Osteoblast (primary cell): ENCODE data around the gene CTNND2. TPM values are rescaled to one million over a fixed set of nuclear protein-coding genes. Genes with fewer than 3 reads are reported as not detected.

ENCODE experiments used
- DNase-seq: peaks from one replicate; pipeline ENCODE4 v3.0.0; 2011; ENCODE audit warnings: low spot score, mixed read lengths; ENCODE audit not compliant: insufficient read length; ENCODE audit errors: missing footprints
- H2AFZ ChIP-seq: 2 replicates; pipeline ENCODE4 v1.6.0; 2011; ENCODE audit warnings: mild to moderate bottlenecking, low read length
- H3K27ac ChIP-seq: 2 replicates; pipeline ENCODE4 v1.5.1; 2011; ENCODE audit warnings: mild to moderate bottlenecking, low read depth, low read length, moderate library complexity
- H3K27me3 ChIP-seq: 2 replicates; pipeline ENCODE4 v1.6.0; 2012; ENCODE audit warnings: mild to moderate bottlenecking, control low read depth, inconsistent platforms, low read length, moderate library complexity; ENCODE audit not compliant: insufficient read depth
- H3K36me3 ChIP-seq: 2 replicates; pipeline ENCODE4 v1.5.1; 2011; ENCODE audit warnings: mild to moderate bottlenecking, low read length, control low read depth, moderate library complexity; ENCODE audit not compliant: insufficient read depth
- H3K4me1 ChIP-seq: 2 replicates; pipeline ENCODE4 v1.5.1; 2011; ENCODE audit warnings: mild to moderate bottlenecking, low read length, control low read depth, moderate library complexity; ENCODE audit not compliant: insufficient read depth
- H3K4me2 ChIP-seq: 2 replicates; pipeline ENCODE4 v1.6.0; 2011; ENCODE audit warnings: mild to moderate bottlenecking, low read length; ENCODE audit not compliant: insufficient read depth
- H3K4me3 ChIP-seq: fragments of 200-600 bp; sonication (generic); 3 replicates; pipeline ENCODE4 v1.5.1; 2012; ENCODE audit warnings: mild to moderate bottlenecking, low read length, inconsistent platforms; ENCODE audit not compliant: insufficient read depth
- H3K79me2 ChIP-seq: 2 replicates; pipeline ENCODE4 v1.6.0; 2012; ENCODE audit warnings: mild to moderate bottlenecking, low read length, control low read depth, inconsistent platforms; ENCODE audit not compliant: insufficient read depth
- H3K9me3 ChIP-seq: 2 replicates; pipeline ENCODE4 v1.5.1; 2011; ENCODE audit warnings: low read depth, low read length, control low read depth
- H4K20me1 ChIP-seq: 2 replicates; pipeline ENCODE4 v1.6.0; 2012; ENCODE audit warnings: mild to moderate bottlenecking, low read length, control low read depth; ENCODE audit not compliant: insufficient read depth
- CTCF ChIP-seq: IDR thresholded peaks from 2 replicates; pipeline ENCODE4 v1.5.1; 2011; ENCODE audit warnings: mild to moderate bottlenecking, low read depth, low read length, moderate library complexity; ENCODE audit errors: extremely low read depth
- total RNA-seq: library from RNA; depleted of rRNA; stranded (reverse); fragments of >200 nt; gene quantifications from 2 replicates; pipeline ENCODE4 v1.2.3, GENCODE V29; 2012

Gene CTNND2
- total RNA-seq, 1 donor = not detected

DNA sequence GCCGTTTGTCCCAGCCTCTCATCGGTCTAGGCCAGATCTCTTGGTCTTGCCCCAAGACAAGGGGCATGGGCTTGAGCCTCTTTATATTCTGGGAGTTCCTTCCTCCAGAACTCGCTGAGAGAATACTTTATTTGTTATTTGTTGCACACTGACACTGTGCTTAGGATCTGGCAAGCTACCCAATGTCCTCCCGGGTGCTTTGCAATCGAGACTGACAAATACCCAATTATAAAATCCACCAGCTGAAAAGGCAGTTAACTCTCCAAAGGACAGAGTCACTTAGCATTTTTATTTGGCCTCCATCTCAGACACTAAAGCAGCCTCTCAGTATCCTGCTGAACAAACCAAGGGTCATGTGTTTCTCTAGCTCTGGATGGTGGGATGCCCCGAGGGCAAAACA is 643.0 kb downstream of the CTNND2 start:
- no peaks in the 10 kb centered on the region for H3K27me3 ChIP-seq
- TF ChIP-seq CTCF = no peak

DNA sequence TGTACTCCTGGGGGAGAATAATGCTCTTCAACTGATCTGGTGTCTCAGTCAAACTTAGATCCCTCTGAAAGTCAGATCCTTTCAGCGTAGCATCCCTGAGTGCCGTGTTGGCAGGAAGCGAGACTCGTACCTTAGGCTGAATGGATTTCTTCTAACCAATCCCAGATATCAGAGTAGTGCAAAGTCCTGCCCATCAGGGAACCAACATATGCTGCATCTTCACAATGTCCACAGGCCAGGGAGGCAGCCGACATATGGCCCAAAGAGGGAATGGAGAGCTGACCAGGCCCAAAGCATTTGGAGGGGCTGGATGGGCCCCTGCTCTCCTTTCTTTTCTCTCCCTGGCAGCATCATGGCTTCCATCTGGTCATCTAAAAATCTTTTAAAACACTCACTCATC is 646.2 kb downstream of the CTNND2 start:
- H3K4me1 ChIP-seq = no peaks in the 10 kb centered on the region
- H3K36me3 ChIP-seq = no peaks in the 10 kb centered on the region
- no peak overlapping the region for H3K27ac ChIP-seq
- H3K4me2 ChIP-seq = no peak overlapping the region
- H2AFZ ChIP-seq = no peak overlapping the region
- no peaks in the 10 kb centered on the region for H4K20me1 ChIP-seq
- no peak for TF ChIP-seq CTCF
- no peak overlapping the region for H3K4me3 ChIP-seq
- no peaks in the 10 kb centered on the region for H3K27me3 ChIP-seq
- no peaks in the 10 kb centered on the region for H3K79me2 ChIP-seq
- no peaks in the 10 kb centered on the region for H3K9me3 ChIP-seq
- DNase-seq = no peak

More for the DNA sequence above, 643.0 kb downstream of the CTNND2 start:
- Histone ChIP-seq H3K4me2 (no peak overlapping the region), H3K79me2 (no peaks in the 10 kb centered on the region), H3K36me3 (no peaks in the 10 kb centered on the region), H3K4me1 (no peaks in the 10 kb centered on the region), H3K27ac (no peak overlapping the region), H3K4me3 (no peak overlapping the region), H3K9me3 (no peaks in the 10 kb centered on the region), H4K20me1 (no peaks in the 10 kb centered on the region), H2AFZ (no peak overlapping the region)
- DNase-seq = no peak

GRCh38 chr5:11252523-11252922 is 651.7 kb downstream of the CTNND2 start:
- no peak for TF ChIP-seq CTCF
- Histone ChIP-seq H3K4me2 (no peak overlapping the region), H3K9me3 (peaks cover 3% of the 10 kb centered on the region), H3K4me3 (no peak overlapping the region), H3K27me3 (no peaks in the 10 kb centered on the region), H3K79me2 (no peaks in the 10 kb centered on the region), H3K4me1 (no peaks in the 10 kb centered on the region), H4K20me1 (no peaks in the 10 kb centered on the region), H3K36me3 (no peaks in the 10 kb centered on the region), H2AFZ (no peak overlapping the region), H3K27ac (no peak overlapping the region)
- DNase-seq = no peak

GRCh38 chr5:11252075-11252474 is 652.2 kb downstream of the CTNND2 start:
- H2AFZ ChIP-seq = no peak overlapping the region
- H3K36me3 ChIP-seq = no peaks in the 10 kb centered on the region
- H3K4me2 ChIP-seq = no peak overlapping the region
- DNase-seq = no peak
- H3K4me3 ChIP-seq = no peak overlapping the region
- no peaks in the 10 kb centered on the region for H3K79me2 ChIP-seq
- H3K27ac ChIP-seq = no peak overlapping the region
- no peaks in the 10 kb centered on the region for H3K4me1 ChIP-seq
- TF ChIP-seq CTCF = no peak
- H4K20me1 ChIP-seq = no peaks in the 10 kb centered on the region
- no peaks in the 10 kb centered on the region for H3K27me3 ChIP-seq
- H3K9me3 ChIP-seq = peaks cover 3% of the 10 kb centered on the region
